Endothelial cell of hepatic sinusoid (primary cell): ENCODE data around the gene AHRR.
"Not testable (repeated sequence)": the region's sequence is repeated elsewhere in the genome, so short reads cannot be mapped to it uniquely, and the experiment has no call there.

ENCODE experiments used
- in situ Hi-C: cut with HindIII; loops from 2 replicates; pipeline ENCODE4 v1.10.0; 2017; ENCODE audit warnings: low sequenced_read_pairs

Gene AHRR

DNA sequence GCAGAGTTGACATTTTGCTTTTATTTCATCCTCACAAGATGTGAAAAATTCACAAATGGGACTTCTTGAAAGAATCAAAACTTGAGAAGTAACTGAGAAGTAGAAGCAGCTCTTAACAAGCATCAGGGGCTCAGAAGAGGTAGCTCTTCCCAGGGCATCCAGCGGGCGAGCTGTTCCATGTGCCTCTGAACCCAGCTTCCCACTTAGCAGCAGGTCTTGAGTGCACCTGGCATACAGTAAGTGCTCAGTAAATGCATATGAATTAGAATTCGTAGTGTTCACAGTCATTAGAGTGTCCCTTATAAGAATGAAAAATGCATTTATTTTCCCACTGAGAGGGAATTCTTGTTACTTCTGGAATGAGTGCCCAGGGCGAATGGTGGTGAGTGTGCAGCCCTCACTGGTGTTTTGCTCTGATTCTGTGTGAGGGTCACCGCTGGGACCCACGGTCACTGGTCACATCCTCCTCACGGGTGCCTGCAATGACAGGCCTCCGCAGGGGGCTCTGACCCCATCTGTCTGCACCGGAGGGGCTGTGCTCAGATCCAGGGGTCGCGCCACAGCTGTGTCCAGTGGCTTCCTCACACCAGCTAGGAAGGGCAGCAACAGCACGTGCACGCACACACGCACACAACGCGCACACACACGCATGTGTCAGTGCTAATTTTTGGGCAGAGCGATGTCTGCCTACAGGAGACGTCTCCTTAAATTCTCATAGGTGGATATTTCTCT lies 148.4 kb downstream of the AHRR start:
- in situ Hi-C loops, result no loop called here

DNA sequence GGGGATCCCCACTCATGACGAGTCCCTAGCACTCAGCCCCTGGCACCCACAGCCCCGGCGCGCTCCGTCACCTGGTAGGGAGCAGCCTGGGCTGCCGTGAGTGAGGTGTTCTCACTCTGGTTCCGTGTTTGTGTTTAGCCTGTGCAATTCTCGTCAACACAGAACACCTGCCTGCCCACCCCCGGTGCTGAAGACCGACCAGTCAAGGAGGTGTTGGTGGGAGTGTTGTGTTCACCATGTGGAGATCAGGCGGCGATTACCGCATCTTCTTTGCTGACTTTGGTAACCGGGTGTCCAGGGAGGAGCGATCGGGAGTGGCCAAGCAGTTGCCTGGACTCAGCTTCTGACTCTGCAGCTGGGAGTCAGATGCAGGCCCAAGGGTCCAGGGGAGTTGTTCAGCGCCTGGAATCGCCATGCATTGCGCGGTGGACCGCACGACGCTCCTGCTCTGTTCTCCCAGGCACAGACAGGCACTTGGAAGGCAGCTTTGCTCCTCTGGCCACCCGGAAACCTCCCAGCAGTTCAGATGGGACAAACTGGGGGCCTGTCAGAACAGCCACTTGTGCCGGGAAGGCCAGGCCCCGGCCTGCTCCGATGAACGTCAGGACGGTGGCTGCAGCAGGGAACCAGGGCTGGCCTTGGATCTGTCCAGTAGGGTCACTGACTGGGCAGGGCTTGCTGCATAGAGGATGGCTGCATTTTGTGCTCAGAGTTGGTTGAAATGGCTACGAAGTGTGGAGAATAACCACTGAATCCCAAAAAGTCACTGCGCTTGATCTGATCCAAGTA lies 149.6 kb downstream of the AHRR start:
- in situ Hi-C loops, result no loop called here

DNA sequence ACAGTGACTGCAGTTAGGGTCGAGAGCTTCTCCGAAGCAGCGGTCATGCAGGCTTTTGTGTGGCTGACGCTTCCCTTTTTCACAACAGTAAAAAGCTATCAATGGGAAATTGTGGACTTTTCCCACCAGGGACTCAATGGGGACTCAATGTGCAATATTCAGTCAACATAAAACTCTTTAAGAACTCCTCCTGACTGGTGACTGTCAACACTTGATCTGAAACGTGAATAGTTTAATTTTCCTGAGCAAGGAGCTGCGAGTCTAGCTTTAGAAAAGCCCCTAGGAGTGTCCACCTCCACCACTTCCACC lies 150.2 kb downstream of the AHRR start:
- in situ Hi-C loops, result no loop called here

DNA sequence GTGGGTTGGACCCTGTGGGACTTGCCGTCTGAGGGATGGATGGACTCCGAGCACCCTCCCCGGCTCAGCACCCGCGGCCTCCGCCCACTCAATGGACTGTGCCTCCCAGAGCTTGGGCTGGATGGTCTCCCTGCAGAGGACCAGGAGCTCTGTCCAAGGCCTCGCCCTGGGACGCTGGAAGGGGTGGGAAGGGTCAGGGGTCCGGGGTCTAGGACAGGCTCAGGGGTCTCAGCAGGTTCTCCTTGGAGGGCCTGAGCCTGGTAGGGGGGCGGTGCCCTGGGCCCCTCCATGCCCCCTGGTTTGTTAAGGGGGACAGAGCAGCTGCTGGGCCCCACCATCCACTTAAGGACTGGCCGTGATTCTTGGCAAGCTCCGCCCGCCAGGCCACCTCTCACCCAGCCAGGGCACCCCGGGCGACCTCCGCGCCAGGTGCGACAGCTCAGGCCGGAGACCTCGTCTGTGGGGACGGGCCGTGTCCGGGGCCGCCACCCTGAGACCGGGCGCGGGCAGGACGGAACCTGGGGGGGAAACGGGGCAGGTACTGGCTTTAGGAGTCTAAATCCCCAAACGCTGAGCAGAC lies 150.7 kb downstream of the AHRR start:
- in situ Hi-C loops, result no loop called here

DNA sequence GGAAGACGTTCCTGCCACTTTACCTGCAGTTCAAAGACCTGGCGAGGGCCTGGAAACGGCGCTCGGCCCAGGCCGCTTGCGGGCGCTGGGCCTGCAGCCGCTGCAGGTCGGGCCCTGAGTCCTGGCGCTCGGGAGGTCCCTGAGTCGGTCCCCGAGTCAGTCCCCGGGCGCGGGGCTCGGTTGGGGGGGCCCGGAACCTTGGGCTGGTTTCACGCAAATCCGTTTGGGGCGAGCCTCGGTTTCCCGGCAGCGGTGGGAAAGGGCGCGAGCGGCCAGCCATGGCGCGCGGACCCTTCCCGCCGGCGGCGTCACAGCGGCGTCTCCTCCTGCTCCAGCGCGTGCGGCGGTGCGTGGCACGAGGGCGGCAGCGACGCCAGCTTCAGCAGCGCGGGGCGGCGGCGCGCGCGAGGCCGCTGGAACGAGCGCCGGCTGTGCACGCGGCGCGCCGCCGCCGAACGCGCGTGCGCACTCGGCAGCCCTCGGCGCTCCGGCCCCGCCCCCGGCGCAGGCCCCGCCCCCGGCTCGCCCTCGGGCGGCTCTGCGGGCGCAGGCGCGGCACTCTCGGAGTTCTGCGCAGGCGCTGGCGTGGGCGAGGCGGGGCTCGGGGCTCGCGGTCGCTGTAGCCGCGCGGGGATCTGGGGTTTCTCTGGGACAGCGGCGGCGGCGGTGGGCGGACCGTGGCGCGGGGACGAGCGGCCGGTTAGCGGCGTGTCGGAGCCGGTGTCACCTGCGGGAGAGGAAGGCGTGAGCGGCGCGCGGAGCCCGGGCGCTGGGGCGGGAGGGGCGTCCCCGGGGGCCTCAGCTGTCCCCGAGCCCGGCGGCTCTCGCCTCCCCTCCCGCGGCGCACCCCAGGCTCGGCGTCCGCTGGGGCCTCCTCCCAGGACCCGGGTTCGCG lies 151.4 kb downstream of the AHRR start:
- in situ Hi-C loops, result no loop called here

DNA sequence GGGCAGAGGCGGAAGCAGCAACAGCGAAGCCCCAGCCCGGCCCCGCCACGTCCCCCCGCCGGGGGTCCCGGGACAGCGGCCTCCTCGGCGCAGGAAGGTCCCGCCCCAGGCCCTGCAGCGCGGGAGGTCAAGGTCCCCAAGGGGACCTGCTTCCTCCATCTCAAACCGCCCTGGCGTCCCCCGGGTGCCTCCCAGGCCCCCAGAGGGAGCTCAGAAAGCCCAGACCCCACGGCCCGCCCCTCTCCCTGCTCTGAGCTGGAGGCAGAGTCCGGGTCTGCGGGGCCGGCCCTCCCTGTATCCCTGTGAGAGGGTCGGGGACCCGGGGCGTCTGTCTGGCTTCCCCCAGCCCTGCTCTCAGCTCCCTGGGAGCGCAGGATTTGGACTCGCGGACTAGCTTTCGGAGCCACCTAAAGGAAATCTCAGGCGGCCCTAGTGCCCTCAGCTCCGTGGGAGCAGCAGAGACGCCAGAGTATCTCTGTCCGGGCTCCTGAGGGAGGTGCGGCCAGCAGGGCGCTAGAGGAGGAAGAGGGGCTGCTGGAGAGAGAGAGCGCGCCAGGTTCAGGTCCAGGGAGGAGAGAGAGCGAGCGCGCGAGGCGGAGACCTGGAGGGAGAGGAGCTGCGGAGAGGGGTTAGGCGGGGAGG lies 152.2 kb downstream of the AHRR start:
- in situ Hi-C loops, result no loop called here

DNA sequence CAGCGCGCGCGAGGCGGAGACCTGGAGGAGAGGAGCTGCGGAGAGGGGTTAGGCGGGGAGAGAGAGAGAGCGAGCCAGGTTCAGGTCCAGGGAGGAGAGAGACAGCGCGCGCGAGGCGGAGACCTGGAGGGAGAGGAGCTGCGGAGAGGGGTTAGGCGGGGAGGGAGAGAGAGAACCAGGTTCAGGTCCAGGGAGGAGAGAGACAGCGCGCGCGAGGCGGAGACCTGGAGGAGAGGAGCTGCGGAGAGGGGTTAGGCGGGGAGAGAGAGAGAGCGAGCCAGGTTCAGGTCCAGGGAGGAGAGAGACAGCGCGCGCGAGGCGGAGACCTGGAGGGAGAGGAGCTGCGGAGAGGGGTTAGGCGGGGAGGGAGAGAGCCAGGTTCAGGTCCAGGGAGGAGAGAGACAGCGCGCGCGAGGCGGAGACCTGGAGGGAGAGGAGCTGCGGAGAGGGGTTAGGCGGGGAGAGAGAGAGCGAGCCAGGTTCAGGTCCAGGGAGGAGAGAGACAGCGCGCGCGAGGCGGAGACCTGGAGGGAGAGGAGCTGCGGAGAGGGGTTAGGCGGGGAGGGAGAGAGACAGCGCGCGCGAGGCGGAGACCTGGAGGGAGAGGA lies 152.8 kb downstream of the AHRR start:
- in situ Hi-C loops, result not testable (repeated sequence)

DNA sequence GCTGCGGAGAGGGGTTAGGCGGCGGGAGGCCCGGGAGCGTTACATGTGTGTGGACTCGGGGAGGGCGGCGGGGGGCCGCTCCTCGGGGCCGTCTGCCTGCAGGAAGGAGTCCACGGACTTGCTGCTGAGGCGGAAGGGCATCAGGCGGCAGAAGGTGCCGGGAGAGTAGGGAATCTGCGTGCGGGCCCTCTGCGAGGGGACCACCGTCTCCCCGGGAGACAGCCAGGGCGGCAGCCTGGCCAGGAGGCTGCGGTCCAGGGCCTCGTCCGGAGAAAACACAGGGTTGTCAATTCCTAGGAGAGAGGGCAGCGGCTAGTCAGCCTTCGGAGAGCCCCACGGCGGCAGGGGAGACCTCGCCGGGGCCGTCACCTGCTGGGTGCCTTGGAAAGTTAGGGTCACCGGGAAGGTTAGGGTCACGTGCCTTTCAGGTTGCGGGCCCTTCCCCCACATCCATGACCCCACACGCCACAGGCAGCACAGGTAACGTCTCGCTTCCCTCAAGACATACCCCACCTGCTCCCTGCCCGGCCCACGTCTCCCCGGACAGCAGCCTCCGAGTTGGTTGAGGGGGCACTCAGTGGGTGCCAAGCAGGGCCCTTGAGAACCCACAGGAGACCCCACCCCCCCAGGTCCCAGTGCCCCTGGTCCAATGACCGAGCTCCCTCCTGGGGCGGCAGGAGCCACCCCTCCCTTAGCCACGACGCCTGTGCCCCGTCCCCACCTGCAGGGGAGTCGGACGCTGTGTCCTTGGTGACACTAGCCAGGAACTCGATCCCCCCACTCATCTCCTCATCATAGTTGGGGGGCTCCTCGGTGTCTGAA lies 153.5 kb downstream of the AHRR start:
- in situ Hi-C loops, result no loop called here

DNA sequence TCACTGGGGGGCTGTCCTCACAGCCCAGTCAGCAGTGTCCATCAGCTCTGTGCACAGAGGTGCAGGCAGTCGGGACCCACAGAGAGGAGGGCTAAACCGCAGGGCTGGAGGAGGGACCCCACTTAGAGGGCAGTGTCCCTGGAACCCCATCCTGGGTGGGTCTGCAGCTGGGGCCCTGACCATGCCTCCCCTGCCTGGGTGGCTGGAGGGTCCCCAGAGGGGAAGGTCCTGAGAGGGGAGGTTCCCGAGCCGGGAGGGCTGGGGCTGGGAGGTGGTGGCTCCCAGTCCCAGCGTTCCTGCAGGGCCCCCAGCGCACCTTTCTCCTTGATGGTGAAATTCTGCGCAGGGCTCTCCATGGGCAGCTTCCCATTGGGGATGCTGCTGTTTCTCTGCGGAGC lies 154.2 kb downstream of the AHRR start:
- in situ Hi-C loops, result no loop called here

DNA sequence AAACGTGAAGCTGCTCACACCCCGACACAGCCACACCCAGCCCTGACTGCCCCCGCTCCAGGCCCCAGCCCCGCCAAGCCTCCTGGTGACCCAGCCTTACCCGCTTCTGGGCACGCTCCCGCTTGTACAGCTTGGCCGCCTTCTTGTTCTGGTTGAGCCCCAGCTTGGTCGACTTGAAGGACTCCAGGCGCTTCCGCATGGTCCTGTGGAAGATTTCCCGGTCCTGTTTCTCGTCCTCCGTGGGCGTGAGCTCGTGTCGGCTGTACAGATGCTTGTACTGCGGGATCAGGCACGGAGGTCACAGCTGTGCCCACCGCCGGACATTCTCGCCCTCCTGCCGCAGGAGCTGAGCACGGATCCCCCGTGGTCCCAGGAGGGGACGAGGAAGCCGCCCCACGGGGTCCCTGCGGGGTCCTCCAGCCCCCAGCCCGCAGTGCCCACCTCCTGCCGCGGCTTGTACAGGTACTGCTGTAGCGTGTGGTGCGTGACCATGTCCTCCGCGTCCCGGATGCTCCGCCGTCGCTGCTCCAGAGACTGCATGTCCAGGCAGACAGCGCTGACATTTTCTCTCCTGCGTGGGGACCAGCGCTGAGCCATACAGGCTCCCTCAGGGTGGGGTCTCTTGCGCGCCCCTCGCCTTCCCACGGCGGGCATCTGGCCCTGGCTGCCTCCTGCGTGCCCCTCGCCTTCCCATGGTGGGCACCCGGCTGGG lies 154.7 kb downstream of the AHRR start:
- in situ Hi-C loops, result no loop called here

DNA sequence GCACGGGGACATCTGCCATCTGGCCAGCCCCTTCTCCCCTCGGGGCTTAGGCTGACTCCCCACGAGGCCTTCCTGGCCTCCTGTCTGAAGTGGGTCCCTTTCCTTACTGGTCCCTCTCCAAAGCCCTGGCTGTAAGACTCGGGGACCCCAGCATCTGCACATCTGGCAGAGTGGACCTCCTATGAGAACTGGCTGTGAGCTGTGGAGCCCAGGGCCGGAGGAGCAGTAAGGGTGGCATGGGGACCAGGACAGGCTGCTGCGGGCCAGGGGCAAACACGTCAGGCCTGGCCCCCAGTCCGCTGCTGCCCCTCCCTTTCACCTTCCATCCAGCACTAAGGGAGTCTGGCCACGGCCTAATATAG lies 155.3 kb downstream of the AHRR start:
- in situ Hi-C loops, result no loop called here

DNA sequence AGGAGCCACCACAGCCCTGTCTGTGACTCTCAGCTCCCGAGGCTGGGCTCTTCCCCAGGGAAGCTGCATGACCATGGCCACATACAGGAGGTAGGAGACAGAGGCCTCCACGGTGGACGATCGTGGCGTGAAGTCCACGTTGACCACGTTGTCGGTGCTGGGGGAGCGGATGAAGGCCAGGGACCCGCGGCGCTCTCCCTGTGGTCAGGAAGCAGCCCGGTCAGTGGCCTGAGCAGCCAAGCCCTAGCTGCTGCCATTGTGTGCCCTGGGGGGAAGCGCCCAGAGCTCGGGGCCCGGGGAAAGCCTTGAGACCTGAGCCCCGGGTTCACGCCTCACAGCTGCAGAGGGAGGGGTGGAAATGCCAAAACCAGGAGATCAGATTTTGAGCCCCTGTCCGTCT lies 155.7 kb downstream of the AHRR start:
- in situ Hi-C loops, result no loop called here

DNA sequence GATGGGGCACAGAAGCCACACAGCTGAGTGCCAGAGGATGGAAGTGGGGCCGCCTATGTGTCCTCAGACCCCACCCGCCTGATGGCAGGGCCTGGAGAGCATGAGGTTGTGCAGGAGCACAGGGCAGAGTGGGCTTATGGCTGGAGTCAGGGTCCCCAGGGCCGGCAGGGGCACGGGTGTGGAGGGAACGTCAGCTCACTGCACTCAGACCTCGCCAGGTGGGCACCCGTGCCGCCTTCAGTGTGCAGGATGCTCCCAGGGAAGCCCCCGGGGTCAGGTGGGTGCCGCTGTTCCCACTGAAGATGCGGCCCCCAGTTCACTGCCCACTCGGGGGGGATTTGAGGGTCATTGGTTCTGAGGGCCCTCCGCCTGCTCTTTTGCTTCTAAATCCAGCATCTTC lies 156.4 kb downstream of the AHRR start:
- in situ Hi-C loops, result no loop called here

DNA sequence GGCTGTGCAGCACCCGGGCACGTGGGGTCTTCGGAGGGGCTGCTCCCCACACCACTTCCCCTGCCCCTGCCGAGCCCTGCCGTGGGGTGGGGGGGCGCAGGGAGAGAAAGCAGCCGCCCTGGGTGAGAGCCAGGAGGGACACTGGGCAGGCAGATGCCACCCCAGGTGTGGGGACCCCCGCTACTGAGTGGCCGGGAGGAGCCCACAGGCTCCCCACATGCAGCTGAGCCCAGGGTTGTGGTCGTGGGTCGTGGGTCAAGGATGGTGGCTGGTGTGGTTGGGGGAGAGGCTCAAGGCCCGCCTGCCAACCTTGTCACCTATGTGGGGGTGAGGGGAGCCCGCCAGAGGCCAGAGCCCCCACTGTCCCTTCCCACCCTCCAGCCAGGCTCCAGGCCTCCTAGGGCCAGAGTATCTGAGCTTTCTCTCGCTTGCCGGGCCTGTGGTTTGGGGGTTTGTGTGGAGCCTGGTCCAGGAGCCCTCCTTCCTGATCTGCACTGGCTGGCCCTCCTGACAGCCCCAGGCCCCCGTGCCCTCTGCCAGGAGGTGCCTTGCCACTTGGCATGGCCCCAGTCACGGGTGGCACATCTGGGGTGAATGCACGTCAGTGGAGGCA lies 157.0 kb downstream of the AHRR start:
- in situ Hi-C loops, result no loop called here

DNA sequence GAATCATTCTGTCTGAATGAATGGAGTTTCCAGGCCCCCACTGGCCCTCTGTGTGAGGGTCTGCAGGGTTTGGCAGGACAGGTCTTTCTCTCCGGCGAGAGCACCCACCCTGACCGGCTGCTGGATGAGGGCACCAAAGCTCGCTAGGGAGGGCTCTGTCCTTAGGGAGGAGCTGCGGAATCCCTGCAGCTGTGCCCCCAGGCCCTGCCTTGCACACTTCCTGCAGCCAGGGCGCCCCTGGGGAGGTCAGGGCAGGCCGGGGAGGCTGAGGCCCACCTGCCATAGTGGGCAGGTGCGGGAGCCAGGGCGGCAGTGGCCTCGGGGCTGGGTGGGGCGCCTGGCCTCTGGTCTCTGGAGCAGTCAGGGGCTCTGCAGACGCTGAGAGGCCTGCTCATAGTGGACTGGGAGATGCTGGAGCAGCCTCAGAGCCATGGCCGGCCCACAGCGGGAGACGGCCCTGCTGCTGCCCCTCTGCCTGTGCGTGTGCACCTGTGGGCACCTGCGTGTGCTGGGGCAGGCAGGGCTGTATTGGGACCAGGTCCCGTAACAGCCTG lies 157.5 kb downstream of the AHRR start:
- in situ Hi-C loops, result no loop called here

DNA sequence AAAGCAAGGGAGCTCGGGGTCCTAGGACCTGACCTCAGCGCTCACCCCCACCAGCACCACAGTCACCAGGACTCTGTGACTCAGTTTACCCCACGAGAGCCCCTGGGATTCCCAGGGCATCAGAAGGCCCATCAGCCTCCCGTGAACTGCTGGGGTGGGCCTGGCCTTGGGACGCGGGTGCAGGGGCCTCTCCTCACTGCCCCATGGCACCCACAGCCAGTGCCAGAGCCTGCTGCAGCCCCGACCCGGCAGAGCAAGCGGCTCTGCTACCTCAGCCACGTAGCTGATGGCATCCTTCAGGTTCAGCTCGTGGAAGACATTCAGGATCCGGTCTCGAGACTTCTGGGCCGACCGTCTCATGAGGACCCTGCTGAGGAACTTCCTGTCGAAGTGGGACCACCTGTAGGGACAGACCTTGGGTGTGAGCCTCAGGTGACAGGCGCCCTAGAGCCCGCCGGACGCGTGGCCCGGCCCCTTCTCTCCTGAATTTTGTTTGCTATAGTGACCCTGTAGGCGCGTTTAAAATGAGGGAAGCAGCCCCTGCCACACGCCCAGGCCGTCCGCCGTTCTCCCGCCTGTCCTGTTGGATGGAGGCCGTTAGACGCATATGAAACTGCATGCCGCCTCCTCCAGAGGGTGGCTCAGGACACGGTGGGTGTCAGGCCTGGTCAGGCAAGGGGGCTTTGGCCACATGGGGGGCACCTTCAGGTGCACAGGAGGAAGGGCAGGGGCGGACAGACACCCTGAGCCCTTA lies 158.2 kb downstream of the AHRR start:
- in situ Hi-C loops, result no loop called here

DNA sequence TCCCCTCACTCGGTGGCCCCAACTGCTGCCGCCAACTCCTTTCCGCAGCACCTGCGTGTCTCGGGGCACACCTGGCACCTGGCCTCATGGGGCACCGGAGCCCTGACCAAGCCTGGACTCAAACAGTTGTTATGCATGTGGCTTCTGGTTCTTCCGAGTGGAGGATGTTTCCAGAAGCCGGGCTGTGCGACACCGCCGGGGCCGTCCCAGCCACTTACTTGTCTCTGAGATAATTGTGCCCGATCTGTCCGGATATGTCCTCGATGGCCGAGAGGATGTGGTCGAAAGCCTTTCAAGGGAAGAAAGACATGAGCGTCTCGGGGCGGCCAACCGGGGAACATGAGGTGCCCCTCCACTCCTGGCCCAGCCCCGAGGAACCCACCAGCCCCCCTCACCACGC lies 159.8 kb downstream of the AHRR start:
- in situ Hi-C loops, result no loop called here

DNA sequence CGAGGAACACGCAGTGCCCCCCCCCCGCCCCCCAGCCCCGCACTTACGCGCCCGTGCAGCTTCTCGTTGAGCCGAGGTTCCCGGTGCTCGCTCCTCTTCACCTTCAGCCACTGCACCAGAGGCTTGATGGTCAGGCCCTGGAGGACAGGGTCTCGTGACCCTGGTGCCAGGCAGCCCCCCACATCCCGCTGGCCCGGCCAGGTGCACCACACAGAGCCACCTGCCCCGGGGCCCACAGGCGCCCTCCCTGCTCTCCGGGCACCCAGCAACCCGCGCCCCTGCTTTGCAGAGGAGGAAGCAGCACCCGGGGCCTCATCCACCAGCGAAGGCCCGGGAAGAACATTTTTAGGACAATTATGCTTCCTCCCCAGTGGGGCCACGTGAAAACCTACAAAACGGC lies 160.5 kb downstream of the AHRR start:
- in situ Hi-C loops, result no loop called here
